Liver (tissue), 9 donors: ENCODE results near the gene CNOT11. TPM values are rescaled to one million over a fixed set of nuclear protein-coding genes. Genes with fewer than 3 reads are reported as not detected.

Experiments used
- DNase-seq: peaks from one replicate; pipeline ENCODE4 v3.0.0-alpha.2; 2017; ENCODE audit warnings: low spot score
- H3K27ac ChIP-seq, 2 donors: one replicate each; pipeline ENCODE4 v1.7.0; 2013; ENCODE audit warnings: inconsistent platforms in 2 of 2, low read length in 2 of 2, control low read depth in 1 of 2, low read depth in 1 of 2, mild to moderate bottlenecking in 1 of 2
- H3K27me3 ChIP-seq, 4 donors: one replicate each; pipeline versions ENCODE4 v1.6.1 to v1.7.0; 2013; ENCODE audit warnings: low read length in 3 of 4, inconsistent platforms in 1 of 4, mild to moderate bottlenecking in 1 of 4, moderate library complexity in 1 of 4; ENCODE audit not compliant: control insufficient read depth in 4 of 4, insufficient read depth in 4 of 4
- H3K36me3 ChIP-seq, 4 donors: one replicate each; pipeline versions ENCODE4 v1.6.1 to v1.7.0; 2013; ENCODE audit warnings: low read length in 3 of 4, mild to moderate bottlenecking in 3 of 4, low read depth in 1 of 4, moderate library complexity in 1 of 4; ENCODE audit not compliant: control insufficient read depth in 4 of 4, insufficient read depth in 3 of 4
- H3K4me1 ChIP-seq, 4 donors: one replicate each; pipeline versions ENCODE4 v1.6.1 to v1.7.0; 2013; ENCODE audit warnings: low read length in 3 of 4, mild to moderate bottlenecking in 3 of 4, moderate library complexity in 1 of 4; ENCODE audit not compliant: control insufficient read depth in 4 of 4, insufficient read depth in 4 of 4
- H3K4me3 ChIP-seq, 3 donors: one replicate each; pipeline versions ENCODE4 v1.6.1 to v1.7.0; 2013; ENCODE audit warnings: low read length in 3 of 3, control low read depth in 1 of 3, low read depth in 1 of 3, mild to moderate bottlenecking in 1 of 3
- H3K9ac ChIP-seq, 2 donors: one replicate each; pipeline ENCODE4 v1.7.0; 2013; ENCODE audit warnings: low read length in 2 of 2, mild to moderate bottlenecking in 2 of 2, moderate library complexity in 2 of 2, control low read depth in 1 of 2, low read depth in 1 of 2
- H3K9me3 ChIP-seq, 4 donors: one replicate each; pipeline versions ENCODE4 v1.6.1 to v1.7.0; 2013; ENCODE audit warnings: low read length in 3 of 4; ENCODE audit not compliant: control insufficient read depth in 4 of 4
- EGR1 ChIP-seq, 2 donors: IDR thresholded peaks; 2 replicates each; pipeline ENCODE4 v1.6.1; 2016 to 2018; ENCODE audit warnings: antibody characterized with exemption in 2 of 2, low read depth in 2 of 2
- FOXA1 ChIP-seq: IDR thresholded peaks from 2 replicates; pipeline ENCODE4 v1.6.1; 2016; ENCODE audit warnings: antibody characterized with exemption
- FOXA2 ChIP-seq: IDR thresholded peaks from 2 replicates; pipeline ENCODE4 v1.6.1; 2016; ENCODE audit warnings: antibody characterized with exemption
- GABPA ChIP-seq, 2 donors: IDR thresholded peaks in 1 of 2; conservative IDR thresholded peaks in 1 of 2; 2 replicates each; pipeline ENCODE4 v1.6.1; 2016; ENCODE audit warnings: antibody characterized with exemption in 2 of 2, mild to moderate bottlenecking in 1 of 2, moderate library complexity in 1 of 2
- HNF4A ChIP-seq, 2 donors: conservative IDR thresholded peaks; 2 replicates each; pipeline ENCODE4 v1.6.1; 2016; ENCODE audit warnings: antibody characterized with exemption in 2 of 2, mild to moderate bottlenecking in 2 of 2
- HNF4G ChIP-seq: IDR thresholded peaks from 2 replicates; pipeline ENCODE4 v1.6.1; 2016; ENCODE audit warnings: antibody characterized with exemption
- MAX ChIP-seq: IDR thresholded peaks from 2 replicates; pipeline ENCODE4 v1.6.1; 2016; ENCODE audit warnings: antibody characterized with exemption
- RAD21 ChIP-seq, 2 donors: IDR thresholded peaks; 2 replicates each; pipeline ENCODE4 v1.6.1; 2016; ENCODE audit warnings: antibody characterized with exemption in 2 of 2, mild to moderate bottlenecking in 2 of 2
- SP1 ChIP-seq: IDR thresholded peaks from 2 replicates; pipeline ENCODE4 v1.6.1; 2018; ENCODE audit warnings: antibody characterized with exemption, mild to moderate bottlenecking
- TAF1 ChIP-seq: conservative IDR thresholded peaks from 2 replicates; pipeline ENCODE4 v1.6.1; 2016; ENCODE audit warnings: antibody characterized with exemption, mild to moderate bottlenecking
- YY1 ChIP-seq: IDR thresholded peaks from 2 replicates; pipeline ENCODE4 v1.6.1; 2016; ENCODE audit warnings: antibody characterized with exemption, mild to moderate bottlenecking
- ZBTB33 ChIP-seq: IDR thresholded peaks from 2 replicates; pipeline ENCODE4 v1.6.1; 2016; ENCODE audit warnings: antibody characterized with exemption
- WGBS: extraction: QIAGEN DNeasy Blood & Tissue Kit; methylation state at CpG from one replicate; pipeline ENCODE4 v1.1.7; 2013; 5-methylcytosine and 5-hydroxymethylcytosine counted together
- polyA plus RNA-seq, 2 donors: library from polyadenylated mRNA; stranded (reverse) in 1 of 2; unstranded in 1 of 2; fragments of 200-250 nt in 1 of 2; fragments of >200 nt in 1 of 2; fragmentation: Nextera tagmentation in 1 of 2; extraction: Ambion mirVana in 1 of 2; gene quantifications; one replicate each; pipeline versions ENCODE4 v1.2.1 to v1.2.3, GENCODE V29; 2013 to 2015
- total RNA-seq, 2 donors: library from RNA; depleted of rRNA; stranded (reverse); fragments of >200 nt; gene quantifications; one replicate each; pipeline ENCODE4 v1.2.3, GENCODE V29; 2014
- TF ChIP-seq, protein P1 (sequence below): fragments of 150-350 bp; IDR thresholded peaks from 2 replicates; pipeline ENCODE4 v1.5.1; 2017; ENCODE audit warnings: improper control_type of control experiment, low read depth, low read length; ENCODE audit not compliant: missing input control
- donor health status: healthy.
- donor health status: healthy.
- donor health status: healthy.
- donor health status: healthy.
- donor health status: healthy.

The CNOT11 gene
- total and polyA plus RNA-seq, 4 donors = 9.8 to 14.3 (median 13.5) TPM

- peaks cover 0 to 1% (median under 1%) of the 10 kb centered on the region in 4 donors for H3K4me1 ChIP-seq
- no peaks in the 10 kb centered on the region for H3K27me3 ChIP-seq
- H3K36me3 ChIP-seq = peaks cover 2 to 25% (median 12%) of the 10 kb centered on the region in 4 donors
- 94% methylated on average over 2 of the region's 2 CpGs for WGBS
- no peak for DNase-seq
- H3K9me3 ChIP-seq = no peaks in the 10 kb centered on the region
- H3K27ac ChIP-seq = no peak overlapping the region
- TF ChIP-seq HNF4A (conservative IDR thresholded peaks at IDR 0.05) = no peak
- TF ChIP-seq GABPA (IDR thresholded peaks at IDR 0.05 in 1 of 2, conservative IDR thresholded peaks at IDR 0.05 in 1 of 2) = no peak
- no peak for TF ChIP-seq FOXA1
- TF ChIP-seq, protein P1, sequence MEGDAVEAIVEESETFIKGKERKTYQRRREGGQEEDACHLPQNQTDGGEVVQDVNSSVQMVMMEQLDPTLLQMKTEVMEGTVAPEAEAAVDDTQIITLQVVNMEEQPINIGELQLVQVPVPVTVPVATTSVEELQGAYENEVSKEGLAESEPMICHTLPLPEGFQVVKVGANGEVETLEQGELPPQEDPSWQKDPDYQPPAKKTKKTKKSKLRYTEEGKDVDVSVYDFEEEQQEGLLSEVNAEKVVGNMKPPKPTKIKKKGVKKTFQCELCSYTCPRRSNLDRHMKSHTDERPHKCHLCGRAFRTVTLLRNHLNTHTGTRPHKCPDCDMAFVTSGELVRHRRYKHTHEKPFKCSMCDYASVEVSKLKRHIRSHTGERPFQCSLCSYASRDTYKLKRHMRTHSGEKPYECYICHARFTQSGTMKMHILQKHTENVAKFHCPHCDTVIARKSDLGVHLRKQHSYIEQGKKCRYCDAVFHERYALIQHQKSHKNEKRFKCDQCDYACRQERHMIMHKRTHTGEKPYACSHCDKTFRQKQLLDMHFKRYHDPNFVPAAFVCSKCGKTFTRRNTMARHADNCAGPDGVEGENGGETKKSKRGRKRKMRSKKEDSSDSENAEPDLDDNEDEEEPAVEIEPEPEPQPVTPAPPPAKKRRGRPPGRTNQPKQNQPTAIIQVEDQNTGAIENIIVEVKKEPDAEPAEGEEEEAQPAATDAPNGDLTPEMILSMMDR = no peak
- TF ChIP-seq MAX = no peak
- no peak overlapping the region for H3K9ac ChIP-seq
- H3K4me3 ChIP-seq = no peak overlapping the region
Measured at GRCh38 chr2:101293544-101293943, 40.9 kb downstream of the CNOT11 start.

DNA sequence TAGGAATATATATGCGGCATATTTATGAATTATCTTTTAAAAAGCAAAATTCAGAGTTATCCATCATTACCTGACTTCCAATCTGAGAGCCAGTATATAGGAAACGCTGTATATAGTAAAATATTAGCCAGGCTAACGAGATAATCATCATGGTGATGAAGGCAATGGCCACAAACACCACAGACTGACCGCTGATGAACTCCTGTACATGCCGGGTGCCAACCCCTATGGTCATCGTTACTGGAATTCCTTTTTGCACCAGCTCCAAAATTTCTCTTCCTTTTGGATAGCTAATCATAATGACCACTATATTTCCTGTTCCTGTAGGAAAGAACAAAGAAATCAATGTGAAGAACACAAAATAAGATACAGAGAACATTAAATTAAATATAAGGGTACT, 42.2 kb downstream of the CNOT11 start:
- H3K9ac ChIP-seq = no peak overlapping the region
- peaks cover 0 to 3% (median 2%) of the 10 kb centered on the region in 4 donors for H3K4me1 ChIP-seq
- peaks cover 2 to 25% (median 12%) of the 10 kb centered on the region in 4 donors for H3K36me3 ChIP-seq

More for the DNA sequence above, 42.2 kb downstream of the CNOT11 start:
- no peak for DNase-seq
- no peak overlapping the region for H3K27ac ChIP-seq
- 88% methylated on average over 6 of the region's 6 CpGs for WGBS
- TF ChIP-seq FOXA1 = no peak
- TF ChIP-seq FOXA2 = no peak
- TF ChIP-seq, protein P1 = no peak
- no peak for TF ChIP-seq EGR1 (IDR thresholded peaks at IDR 0.05; ENCODE audit: low read depth in 2 of 2)
- TF ChIP-seq ZBTB33 = no peak
- no peak for TF ChIP-seq RAD21 (IDR thresholded peaks at IDR 0.05)
- no peak for TF ChIP-seq TAF1
- TF ChIP-seq HNF4A (conservative IDR thresholded peaks at IDR 0.05) = no peak
- no peak for TF ChIP-seq MAX
- no peak for TF ChIP-seq HNF4G
- no peak for TF ChIP-seq YY1
- TF ChIP-seq SP1 = no peak
- H3K9me3 ChIP-seq = no peaks in the 10 kb centered on the region
- no peak overlapping the region for H3K4me3 ChIP-seq
- H3K27me3 ChIP-seq = no peaks in the 10 kb centered on the region
